IMR-90 (cell line): ENCODE measurements around the gene H1-8.

Source experiments
- BHLHE40 ChIP-seq: fragments of 150-350 bp; IDR thresholded peaks from 2 replicates; pipeline ENCODE4 v1.6.1; 2016; ENCODE audit warnings: mild to moderate bottlenecking, low read depth, low read length
- CEBPB ChIP-seq: IDR thresholded peaks from 2 replicates; pipeline ENCODE4 v1.6.1; 2012; ENCODE audit warnings: low read depth, low read length, improper control_type of control experiment
- CTCF ChIP-seq: conservative IDR thresholded peaks from 2 replicates; pipeline ENCODE4 v1.5.1; 2012; ENCODE audit warnings: mild to moderate bottlenecking, low read depth, low read length, improper control_type of control experiment
- NFE2L2 ChIP-seq: fragments of 150-350 bp; IDR thresholded peaks from 2 replicates; pipeline ENCODE4 v1.6.1; 2016; ENCODE audit warnings: low read depth, mild to moderate bottlenecking, low read length
- POLR2A ChIP-seq: IDR thresholded peaks from 2 replicates; pipeline ENCODE4 v1.6.1; 2012; ENCODE audit warnings: mild to moderate bottlenecking, low read depth, low read length
- RFX5 ChIP-seq: IDR thresholded peaks from 2 replicates; pipeline ENCODE4 v1.8.0; 2012; ENCODE audit warnings: low read depth, mild to moderate bottlenecking, low read length, moderate library complexity
- USF2 ChIP-seq: fragments of 150-350 bp; IDR thresholded peaks from 2 replicates; pipeline ENCODE4 v1.6.1; 2017; ENCODE audit warnings: mild to moderate bottlenecking, antibody characterized with exemption, low read length, low read depth

GRCh38 chr3:129536374-129536667 is 6.7 kb upstream of the H1-8 start:
- TF ChIP-seq NFE2L2 (no peak), CTCF (no peak), USF2 (no peak), BHLHE40 (no peak), CEBPB (no peak), POLR2A (no peak), RFX5 (no peak)
